SHP77 (cell line): ENCODE measurements around the gene ADAMTS9.

ENCODE experiments used
- DNase-seq, 2 experiments: peaks; one replicate each; lab custom pipeline; 2025; lab: John Stamatoyannopoulos, UW

ADAMTS9 gene

GRCh38 chr3:64654013-64654412 lies 33.8 kb downstream of the ADAMTS9 start:
- no peak for DNase-seq

GRCh38 chr3:64653101-64653500 lies 34.7 kb downstream of the ADAMTS9 start:
- DNase-seq = no peak

DNA sequence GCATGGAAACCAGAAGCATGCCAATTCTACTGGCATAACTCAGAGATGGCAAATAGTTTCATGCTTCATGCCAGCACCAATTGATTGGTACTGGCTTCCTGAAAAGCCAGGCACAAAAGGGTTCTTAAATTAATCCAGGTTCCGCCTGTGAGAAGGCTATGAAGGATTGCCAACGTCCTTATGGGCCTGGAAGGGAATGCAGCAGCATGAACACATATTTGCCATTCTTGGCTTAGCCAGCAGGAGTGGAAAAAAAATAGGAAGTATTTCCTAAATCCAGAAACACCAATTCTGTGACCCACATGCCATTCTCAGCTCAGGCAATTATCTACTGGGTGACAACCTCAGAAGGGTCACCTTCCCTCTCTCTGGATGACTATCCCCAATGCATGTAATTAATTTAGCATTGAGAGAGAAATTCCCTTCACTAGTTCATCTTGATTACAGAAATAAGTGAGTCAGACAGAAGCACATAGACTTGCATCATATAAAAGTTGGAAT lies 36.0 kb downstream of the ADAMTS9 start:
- no peak for DNase-seq

DNA sequence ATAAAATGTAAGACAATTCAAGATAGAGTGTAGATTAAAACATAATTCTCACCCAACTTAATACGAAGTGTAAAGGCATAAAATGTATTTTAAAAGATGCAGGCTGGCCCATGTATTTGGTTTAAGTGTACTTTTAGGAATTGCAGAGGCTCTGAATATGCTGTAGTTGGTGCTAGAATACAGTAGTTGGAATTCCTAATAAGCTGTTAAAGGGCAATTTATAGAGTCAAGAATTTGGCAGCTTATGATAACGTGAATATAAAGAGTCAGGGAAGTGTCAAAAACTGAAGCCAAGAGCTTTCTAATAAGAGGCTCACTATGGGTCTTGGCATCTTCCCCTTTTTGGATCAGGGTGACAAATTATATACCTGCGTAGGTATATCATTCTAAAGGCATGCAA lies 36.5 kb downstream of the ADAMTS9 start:
- DNase-seq = no peak

DNA sequence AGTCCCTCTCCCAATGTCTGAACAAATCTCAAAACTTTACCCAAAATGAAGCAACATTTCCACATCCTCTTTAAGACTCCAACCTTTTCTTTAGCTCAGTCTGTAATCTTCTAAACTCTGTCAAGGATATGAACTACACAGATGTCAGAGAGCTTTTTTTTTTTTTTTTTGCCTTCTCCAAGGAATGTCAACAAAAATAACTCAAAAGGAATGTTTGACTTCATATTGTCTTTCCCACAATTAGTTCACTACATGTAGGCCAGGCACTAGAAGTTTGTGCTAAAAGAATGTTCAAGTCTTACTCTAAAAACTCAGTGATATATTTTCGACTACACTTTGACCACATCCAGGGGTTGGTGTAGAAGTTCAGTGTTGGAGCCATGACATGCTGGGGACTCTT lies 37.1 kb downstream of the ADAMTS9 start:
- no peak for DNase-seq

DNA sequence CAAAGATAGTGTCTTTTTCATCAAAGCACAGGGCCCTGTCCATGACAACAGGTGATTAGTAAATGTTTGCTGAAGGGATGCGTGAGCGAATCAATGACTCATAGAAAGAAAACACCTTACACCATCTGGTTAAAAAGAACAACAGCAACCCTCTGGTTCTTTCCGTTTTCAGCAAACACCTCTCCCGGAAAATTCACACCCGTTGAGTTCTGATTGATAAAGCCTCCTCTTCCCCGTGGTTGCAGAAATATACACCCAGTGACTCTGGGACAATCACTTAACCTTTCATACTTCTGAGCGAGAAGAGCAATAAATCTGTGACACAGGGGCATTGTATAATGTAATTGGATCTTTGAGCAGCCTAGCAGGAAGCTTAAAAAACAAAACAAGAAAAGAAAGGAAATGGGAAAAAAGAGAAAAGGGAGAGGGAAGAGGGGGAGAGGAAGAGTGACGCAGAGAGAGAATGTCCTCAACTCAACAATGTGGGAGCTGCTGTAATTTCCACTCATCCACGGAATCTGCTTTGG lies 37.6 kb downstream of the ADAMTS9 start:
- peak; percentile 58 to 59 for DNase-seq

DNA sequence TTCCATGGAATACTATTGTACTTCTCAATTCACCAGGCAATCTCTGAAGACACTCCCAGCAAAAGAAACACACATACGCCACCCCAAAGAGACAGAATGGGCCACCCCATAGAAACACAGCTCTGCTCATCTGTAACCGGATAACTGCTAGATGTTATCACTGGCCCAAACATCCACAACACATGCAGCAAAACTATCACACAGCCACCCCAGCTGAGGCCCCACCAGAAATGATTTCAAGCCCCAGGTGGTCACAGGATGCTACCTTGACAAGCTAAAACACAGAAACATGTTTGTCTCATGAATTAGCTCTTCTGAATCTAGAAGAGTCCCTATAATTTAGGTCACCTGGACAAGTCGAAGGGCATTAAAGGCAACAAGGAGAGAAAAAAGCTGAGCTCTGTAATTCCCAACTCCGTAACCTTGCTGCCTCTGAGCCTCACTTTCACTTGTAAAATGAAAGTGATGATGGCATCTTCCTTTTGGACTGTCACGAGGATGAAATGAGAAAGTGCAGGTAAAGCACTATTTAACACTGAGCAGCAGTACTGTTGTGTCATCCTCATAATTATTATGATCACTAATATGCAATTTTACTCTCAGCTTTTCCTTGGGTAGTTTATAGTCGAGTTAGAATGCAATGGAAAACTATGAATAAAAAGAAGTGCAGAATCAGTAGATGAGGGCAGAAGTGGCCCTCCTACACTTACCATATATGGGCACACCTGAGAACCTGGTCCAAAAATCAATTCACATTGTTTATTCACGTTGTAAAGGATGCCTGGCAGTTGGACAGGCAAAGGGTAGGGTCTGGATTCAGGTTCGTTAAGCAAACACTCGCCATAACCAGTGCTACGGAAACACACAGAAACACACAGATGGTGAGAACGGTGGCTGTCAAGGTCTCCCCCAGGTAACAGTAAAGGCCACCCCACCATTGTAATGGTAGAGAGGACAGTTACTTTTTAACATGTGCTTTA lies 38.6 kb downstream of the ADAMTS9 start:
- peak; percentile 50 to 62 for DNase-seq

DNA sequence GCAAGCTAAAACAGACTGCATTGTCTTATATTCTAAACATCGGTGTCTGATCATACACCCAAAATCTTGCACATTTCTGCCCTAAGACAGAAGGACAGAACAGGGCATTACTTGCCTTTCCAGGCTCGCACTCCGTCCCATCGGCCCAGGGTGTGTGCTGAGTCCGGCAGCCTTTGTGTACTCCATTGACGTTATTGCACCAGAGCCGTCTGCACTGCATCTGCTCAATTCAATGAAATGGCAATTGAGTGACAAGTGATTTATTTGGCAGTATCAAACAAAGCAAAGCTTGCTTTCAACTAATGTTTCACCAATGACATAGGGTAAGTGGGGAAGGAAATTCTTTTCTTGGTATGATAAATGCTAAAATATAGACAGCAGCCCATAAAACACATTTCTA lies 40.0 kb downstream of the ADAMTS9 start:
- peak; percentile 70 to 72 for DNase-seq

DNA sequence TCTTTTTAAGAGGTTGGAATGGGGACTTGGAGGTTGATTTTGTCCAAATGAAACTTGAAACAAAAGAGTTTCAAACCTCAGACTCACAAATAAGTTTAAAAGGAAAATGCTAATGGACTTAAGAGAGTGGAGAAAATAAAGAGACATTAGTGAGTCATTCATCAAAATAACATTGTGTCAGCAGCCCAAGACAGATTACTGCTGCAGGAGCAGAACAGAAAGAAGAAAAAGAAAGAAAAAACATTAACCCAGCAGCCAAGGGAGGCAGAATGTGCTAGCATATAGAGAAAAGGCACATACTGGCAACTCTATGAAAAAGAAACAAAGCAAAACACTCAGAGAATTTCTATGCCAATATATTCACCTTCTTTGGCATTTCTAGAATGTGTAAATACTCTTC lies 42.6 kb downstream of the ADAMTS9 start:
- DNase-seq = no peak

DNA sequence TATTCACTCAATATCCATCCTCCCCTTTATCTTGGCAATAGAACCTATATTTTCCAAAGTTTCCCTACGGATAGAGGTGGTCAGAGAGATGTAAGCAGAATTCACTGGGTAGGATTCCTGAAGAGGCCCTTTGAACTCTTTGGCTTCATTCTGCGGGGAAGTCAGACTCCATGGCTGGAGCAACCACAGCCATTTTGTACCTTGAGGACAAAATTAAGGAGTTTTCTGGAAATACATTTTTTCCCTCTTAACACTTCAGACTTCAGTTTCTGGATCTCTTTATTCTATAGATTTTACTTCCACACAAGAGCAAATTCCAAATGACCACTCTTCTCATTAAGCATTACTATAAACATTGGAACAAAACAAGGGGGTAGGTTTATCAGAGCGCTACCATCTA lies 43.3 kb downstream of the ADAMTS9 start:
- DNase-seq = no peak

DNA sequence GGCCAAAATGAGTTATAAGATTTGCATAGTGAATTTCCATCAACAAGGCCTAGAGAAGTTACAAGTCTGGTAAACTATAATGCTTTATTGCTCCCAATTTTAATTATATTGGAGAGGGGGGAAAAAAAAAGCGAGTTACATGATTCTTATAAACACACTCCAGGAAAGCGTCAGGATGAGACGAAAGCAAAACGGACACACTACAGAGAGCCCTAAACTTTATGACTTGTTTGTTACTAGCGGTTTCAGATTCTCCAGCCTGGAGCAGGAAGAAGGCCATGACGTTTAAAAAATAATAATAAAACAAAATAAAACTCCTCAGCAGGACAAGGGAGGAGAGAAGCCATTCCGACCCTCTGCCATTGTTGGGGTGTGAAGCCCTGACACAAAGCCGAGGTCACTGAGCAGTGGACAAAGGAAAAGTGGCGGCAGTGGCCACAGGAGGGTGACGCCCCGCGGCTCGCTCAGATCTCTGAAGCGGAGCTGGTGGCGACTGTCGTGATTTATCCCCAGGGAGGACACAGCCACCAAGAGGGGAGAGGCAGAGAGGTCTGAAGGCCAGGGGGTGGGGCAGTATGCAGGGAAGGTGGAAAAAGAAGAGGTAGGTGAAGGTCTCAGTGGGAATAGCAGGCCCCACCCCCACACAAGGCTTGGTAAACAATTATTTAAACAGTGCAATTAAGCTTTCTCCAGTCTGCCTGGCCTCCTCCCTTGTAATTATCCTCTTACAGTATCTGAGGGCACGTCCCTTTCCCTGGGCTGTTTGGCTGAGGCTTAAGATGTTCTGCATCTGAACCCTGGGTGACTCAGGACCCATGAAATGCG lies 45.3 kb downstream of the ADAMTS9 start:
- peak in 1 of 2 experiments; percentile 7 for DNase-seq

GRCh38 chr3:64638981-64639481 lies 48.8 kb downstream of the ADAMTS9 start:
- DNase-seq = no peak

- no peak for DNase-seq
Measured at GRCh38 chr3:64638511-64638910, 49.3 kb downstream of the ADAMTS9 start.

DNA sequence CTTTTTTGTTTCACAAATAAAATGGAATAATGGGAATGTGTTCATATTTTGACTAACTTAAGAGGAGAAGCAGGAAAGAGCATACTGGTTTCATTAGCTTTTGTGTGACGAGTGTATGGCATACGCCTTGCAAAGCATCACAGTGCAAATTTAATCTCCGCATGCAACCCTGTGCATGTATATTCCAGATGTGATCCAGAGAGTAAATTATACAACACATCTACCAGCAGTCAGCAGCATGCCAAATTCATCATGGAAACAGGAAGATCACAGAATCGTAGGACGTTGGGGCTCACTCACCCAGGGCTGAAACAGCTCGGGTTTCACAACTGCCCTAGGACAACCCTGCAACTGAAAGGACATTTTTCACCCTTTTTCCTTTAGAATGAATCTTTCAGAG lies 53.4 kb downstream of the ADAMTS9 start:
- DNase-seq = no peak

DNA sequence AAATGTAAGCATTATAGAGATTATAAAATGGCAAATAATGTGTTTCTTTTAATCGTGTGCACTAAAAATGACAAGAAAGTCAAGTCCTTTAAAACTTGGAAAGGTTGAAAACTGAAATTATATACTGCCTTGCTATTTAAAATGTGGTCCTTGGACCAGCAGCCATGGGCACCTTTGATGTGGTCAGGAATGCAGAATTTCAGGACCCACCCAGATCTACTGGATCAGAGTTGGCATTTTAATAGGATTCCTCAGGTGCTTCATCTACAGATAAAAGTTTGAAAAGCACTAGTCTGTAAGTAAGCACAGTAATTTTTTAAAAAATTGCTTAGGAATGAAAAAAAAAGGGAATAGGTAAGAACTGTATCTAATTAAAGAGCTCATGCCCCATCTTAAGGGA lies 55.8 kb downstream of the ADAMTS9 start:
- no peak for DNase-seq

DNA sequence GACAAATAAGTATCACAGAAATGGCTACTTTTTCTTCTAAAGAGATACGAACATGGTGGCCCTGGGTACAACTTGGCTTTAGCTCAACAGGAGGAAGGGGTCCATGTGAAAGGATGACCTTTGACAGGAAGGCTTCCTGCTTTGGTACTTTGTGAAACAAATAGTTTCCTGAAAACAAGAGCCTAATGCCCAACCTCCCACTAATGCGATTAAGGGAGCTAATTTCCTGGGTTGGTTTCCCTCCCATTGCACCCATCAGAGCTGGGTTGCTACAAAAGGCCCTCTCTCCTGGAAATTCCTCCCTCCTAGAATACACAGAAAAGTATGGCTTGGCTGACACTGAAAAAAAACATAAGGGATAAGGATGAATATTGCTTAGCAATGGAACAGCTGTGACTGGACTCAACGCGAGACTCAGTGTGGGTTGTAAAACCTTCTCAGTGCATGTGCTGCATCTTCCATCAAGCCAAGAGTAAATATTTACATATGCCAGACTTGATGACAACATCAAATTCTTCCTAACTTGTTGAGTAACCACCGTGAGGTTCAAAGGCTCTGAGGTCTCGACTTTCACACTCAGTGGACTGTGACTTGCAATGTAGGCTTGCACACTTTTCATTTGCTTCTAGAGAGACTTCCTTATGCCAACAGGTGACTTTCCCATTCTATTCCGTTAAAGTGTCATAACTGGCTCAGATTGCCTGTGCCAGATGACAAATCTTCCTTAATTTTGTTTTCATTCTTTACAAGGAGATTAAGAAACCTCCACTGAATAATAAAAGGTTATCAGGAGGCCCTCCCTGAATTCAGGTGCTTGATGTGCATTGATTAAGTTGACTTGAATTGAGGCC lies 60.1 kb downstream of the ADAMTS9 start:
- DNase-seq = no peak

GRCh38 chr3:64627042-64627441 lies 60.8 kb downstream of the ADAMTS9 start:
- no peak for DNase-seq

- DNase-seq = no peak
Measured at GRCh38 chr3:64625381-64625780, 62.4 kb downstream of the ADAMTS9 start.

- DNase-seq = no peak
Measured at GRCh38 chr3:64623125-64623524, 64.7 kb downstream of the ADAMTS9 start.

DNA sequence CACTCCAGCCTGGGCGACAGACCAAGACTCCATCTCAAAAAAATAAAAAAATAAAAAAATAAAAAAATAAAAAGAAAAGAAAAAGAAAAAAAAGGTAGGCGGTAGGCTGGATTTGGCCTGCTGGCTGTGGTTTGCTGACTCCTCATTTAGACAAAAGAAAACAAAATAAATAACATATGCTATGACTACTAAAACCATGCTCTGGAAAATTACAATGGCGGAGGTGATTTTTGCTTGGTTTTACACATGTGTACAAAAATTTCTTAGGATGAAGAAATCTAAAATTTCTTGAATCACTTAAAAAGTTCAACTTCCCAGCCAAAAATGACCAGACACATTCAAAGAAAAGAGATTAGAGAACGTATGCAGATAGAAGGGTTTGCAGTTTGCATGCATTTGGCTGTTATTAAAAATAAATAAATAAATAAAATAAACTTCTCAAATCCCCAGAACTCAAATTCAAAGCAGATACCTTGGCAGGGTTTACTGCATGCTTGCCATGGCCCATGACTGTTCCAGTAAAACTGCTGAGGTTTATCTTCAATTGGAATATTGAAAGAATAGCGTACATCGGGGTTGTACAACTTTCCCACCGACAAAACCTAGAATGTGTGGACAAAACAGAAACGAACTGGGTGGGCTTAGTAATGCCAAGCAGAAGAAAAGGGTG lies 65.9 kb downstream of the ADAMTS9 start:
- DNase-seq = no peak

- DNase-seq = no peak
Measured at GRCh38 chr3:64621275-64621674, 66.5 kb downstream of the ADAMTS9 start.
